Measurements from ENCODE around the gene KCNMB1. TPM values are rescaled to one million over a fixed set of nuclear protein-coding genes. Genes with fewer than 3 reads are reported as not detected.

KCNMB1 gene
- total RNA-seq, 3 donors from 2014 or later (not counting 1 experiment from before 2014, with no cell fraction given) = 0.23 to 0.48 (median 0.35) TPM

DNA sequence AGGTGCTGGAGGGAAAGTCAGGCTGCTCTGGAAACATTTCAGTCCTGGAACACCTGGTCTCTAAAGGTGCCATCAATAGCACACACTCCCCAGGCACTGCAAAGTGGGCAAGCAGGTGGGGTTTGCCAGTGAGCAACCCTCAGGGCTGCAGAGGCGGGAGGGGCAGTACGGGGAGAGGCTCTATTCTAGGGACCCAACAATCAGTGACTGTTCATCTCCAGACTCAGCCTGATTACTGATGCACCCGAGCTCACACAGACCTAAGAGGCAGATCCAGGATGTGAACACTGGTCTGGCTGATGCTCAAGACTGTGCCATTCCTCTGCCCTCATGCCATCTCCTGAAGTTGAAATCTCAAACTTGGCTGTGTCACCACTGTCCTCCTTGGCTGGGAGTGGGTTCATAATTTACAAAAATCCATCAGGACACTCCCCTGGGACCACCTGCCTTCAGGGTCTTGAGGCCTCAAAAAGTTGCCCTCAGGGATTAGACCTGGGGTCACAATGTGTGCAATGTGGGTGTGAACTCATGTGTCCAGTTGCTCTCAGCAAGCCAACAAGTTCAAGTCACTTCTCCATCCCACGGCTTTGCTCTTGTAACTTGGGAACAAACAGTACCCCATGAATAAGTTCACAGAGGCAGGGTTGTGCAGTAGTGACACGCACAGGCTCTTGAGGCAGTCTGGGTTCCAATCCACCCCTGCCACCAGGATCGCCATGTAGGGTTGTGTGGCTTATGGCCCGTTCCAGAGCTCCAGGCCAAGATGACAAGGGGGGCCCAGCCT, 19.9 kb upstream of the KCNMB1 start:
- Mint-ChIP-seq H3K9me3 (no peaks in the 10 kb centered on the region), H3K4me1 (no peaks in the 10 kb centered on the region), H3K36me3 (no peaks in the 10 kb centered on the region), H3K4me3 (no peak overlapping the region), H3K27me3 (ENCODE audit: low read depth in 2 of 2) (peaks cover 3 to 19% of the 10 kb centered on the region in 2 donors), H3K27ac (no peak overlapping the region)
- no peaks in the 10 kb centered on the region for H3K36me3 ChIP-seq (ENCODE audit: control insufficient read depth, insufficient read depth, low read length)
- no peak overlapping the region for H3K27ac ChIP-seq (ENCODE audit: low read length)
- intact Hi-C loops (cut with micrococcal nuclease) = no loop called here
- no peak for DNase-seq
- TF ChIP-seq, protein P1, sequence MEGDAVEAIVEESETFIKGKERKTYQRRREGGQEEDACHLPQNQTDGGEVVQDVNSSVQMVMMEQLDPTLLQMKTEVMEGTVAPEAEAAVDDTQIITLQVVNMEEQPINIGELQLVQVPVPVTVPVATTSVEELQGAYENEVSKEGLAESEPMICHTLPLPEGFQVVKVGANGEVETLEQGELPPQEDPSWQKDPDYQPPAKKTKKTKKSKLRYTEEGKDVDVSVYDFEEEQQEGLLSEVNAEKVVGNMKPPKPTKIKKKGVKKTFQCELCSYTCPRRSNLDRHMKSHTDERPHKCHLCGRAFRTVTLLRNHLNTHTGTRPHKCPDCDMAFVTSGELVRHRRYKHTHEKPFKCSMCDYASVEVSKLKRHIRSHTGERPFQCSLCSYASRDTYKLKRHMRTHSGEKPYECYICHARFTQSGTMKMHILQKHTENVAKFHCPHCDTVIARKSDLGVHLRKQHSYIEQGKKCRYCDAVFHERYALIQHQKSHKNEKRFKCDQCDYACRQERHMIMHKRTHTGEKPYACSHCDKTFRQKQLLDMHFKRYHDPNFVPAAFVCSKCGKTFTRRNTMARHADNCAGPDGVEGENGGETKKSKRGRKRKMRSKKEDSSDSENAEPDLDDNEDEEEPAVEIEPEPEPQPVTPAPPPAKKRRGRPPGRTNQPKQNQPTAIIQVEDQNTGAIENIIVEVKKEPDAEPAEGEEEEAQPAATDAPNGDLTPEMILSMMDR (IDR thresholded peaks at IDR 0.05) = no peak
- WGBS (ENCODE audit: insufficient coverage) = 90% methylated on average over 7 of the region's 7 CpGs
- no peak for ATAC-seq
- H3K4me1 ChIP-seq (ENCODE audit: control insufficient read depth, insufficient read depth, low read length) = peaks cover 8% of the 10 kb centered on the region
- H3K4me3 ChIP-seq (ENCODE audit: low read length) = no peak overlapping the region
- H3K27me3 ChIP-seq (ENCODE audit: control insufficient read depth, insufficient read depth, low read length) = no peaks in the 10 kb centered on the region
- H3K9me3 ChIP-seq (ENCODE audit: control insufficient read depth, insufficient read depth, low read length) = no peaks in the 10 kb centered on the region

DNA sequence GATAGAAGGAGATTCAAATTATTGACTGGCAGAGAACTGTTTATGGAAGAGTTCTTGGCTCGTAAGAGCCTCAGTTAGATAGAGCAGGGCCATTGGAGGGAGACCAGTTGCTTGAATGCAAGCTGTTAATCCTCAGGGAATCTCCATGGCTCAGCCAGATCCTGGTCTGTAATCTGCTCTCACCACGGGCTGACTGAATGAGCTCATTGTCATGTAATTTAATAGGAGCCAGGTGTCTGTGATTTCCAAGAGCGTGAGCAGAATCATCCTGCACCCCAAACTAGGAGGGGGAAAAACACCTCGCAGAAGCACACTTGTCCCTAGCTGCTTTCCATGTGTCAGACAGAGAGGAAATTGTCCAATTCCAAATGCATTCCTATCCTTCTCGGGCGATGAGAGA, 19.1 kb upstream of the KCNMB1 start:
- H3K27ac ChIP-seq (ENCODE audit: low read length) = no peak overlapping the region
- Mint-ChIP-seq H3K36me3 (no peaks in the 10 kb centered on the region), H3K4me3 (no peak overlapping the region), H3K4me1 (no peaks in the 10 kb centered on the region), H3K27ac (no peak overlapping the region), H3K9me3 (no peaks in the 10 kb centered on the region), H3K27me3 (ENCODE audit: low read depth in 2 of 2) (peaks cover 3 to 19% of the 10 kb centered on the region in 2 donors)
- DNase-seq = no peak
- TF ChIP-seq, protein P1 (IDR thresholded peaks at IDR 0.05) = no peak
- H3K4me3 ChIP-seq (ENCODE audit: low read length) = no peak overlapping the region
- peaks cover 8% of the 10 kb centered on the region for H3K4me1 ChIP-seq (ENCODE audit: control insufficient read depth, insufficient read depth, low read length)
- H3K36me3 ChIP-seq (ENCODE audit: control insufficient read depth, insufficient read depth, low read length) = no peaks in the 10 kb centered on the region
- intact Hi-C loops (cut with micrococcal nuclease) = no loop called here
- no peaks in the 10 kb centered on the region for H3K9me3 ChIP-seq (ENCODE audit: control insufficient read depth, insufficient read depth, low read length)
- ATAC-seq = no peak
- 93% methylated on average over 5 of the region's 6 CpGs for whole genome bisulfite sequencing (ENCODE audit: insufficient coverage)
- H3K27me3 ChIP-seq (ENCODE audit: control insufficient read depth, insufficient read depth, low read length) = no peaks in the 10 kb centered on the region

DNA sequence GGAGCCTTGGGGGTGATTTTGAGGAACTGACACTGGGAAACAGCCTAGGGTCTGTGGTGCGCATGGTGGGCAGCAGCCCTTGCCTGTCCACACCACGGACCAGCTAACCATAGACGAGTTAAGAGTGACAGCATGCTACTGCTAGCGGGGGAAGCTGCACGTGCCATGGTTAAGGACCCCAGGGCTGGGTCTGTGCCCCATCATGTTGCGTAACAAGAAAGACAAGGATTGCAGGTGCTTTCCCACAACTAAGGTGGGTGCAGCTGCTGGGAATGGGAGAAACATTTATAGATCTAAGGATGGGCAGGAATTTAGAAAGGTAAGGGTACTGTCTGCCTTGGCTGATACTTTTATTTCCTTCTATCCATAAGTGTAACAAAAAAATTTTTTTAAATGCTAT, 17.9 kb upstream of the KCNMB1 start:
- H3K9me3 Mint-ChIP-seq = no peaks in the 10 kb centered on the region

More for the DNA sequence above, 17.9 kb upstream of the KCNMB1 start:
- Mint-ChIP-seq H3K4me1 (no peaks in the 10 kb centered on the region), H3K36me3 (no peaks in the 10 kb centered on the region), H3K27me3 (ENCODE audit: low read depth in 2 of 2) (peaks cover 3 to 19% of the 10 kb centered on the region in 2 donors), H3K4me3 (no peak overlapping the region), H3K27ac (no peak overlapping the region)
- 70% methylated on average over 6 of the region's 6 CpGs for WGBS (ENCODE audit: insufficient coverage)
- ATAC-seq (no peak), DNase-seq (no peak)
- Histone ChIP-seq H3K9me3 (ENCODE audit: control insufficient read depth, insufficient read depth, low read length) (no peaks in the 10 kb centered on the region), H3K4me1 (ENCODE audit: control insufficient read depth, insufficient read depth, low read length) (peaks cover 8% of the 10 kb centered on the region), H3K27ac (ENCODE audit: low read length) (no peak overlapping the region), H3K4me3 (ENCODE audit: low read length) (no peak overlapping the region), H3K27me3 (ENCODE audit: control insufficient read depth, insufficient read depth, low read length) (no peaks in the 10 kb centered on the region), H3K36me3 (ENCODE audit: control insufficient read depth, insufficient read depth, low read length) (no peaks in the 10 kb centered on the region)
- TF ChIP-seq, protein P1 (IDR thresholded peaks at IDR 0.05) = no peak
- intact Hi-C loops (cut with micrococcal nuclease) = no loop called here
